Right lobe of liver (tissue), 6 donors: ENCODE data around the gene POP5. TPM values are rescaled to one million over a fixed set of nuclear protein-coding genes. Genes with fewer than 3 reads are reported as not detected.
A peak's percentile ranks its signal among the peaks of the same experiment; 100 is the strongest.

ENCODE experiments used
- ATAC-seq, 4 donors: fragments of 200-7000 bp; cut with Tn5 transposase; one replicate each; pipeline ENCODE4 v1.9.1; 2020; ENCODE audit warnings: mild to moderate bottlenecking in 4 of 4, moderate library complexity in 4 of 4
- DNase-seq, 3 donors: peaks; one replicate each; pipeline ENCODE4 v3.0.0-alpha.2; 2020
- H3K27ac ChIP-seq, 3 donors: fragments of 200-600 bp; one replicate each; pipeline ENCODE4 v1.8.0; 2022
- H3K27me3 ChIP-seq, 2 donors: fragments of 200-600 bp; one replicate each; pipeline ENCODE4 v1.8.0; 2022
- H3K36me3 ChIP-seq, 4 donors: fragments of 200-600 bp; sonication (generic) in 1 of 4; one replicate each; pipeline versions ENCODE4 v1.5.1 to v1.8.0; 2017 to 2022; ENCODE audit warnings: control low read depth in 1 of 4
- H3K4me1 ChIP-seq, 4 donors: fragments of 200-600 bp; sonication (generic) in 1 of 4; one replicate each; pipeline versions ENCODE4 v1.5.1 to v1.8.0; 2017 to 2022; ENCODE audit warnings: control low read depth in 1 of 4
- H3K4me3 ChIP-seq, 3 donors: fragments of 200-600 bp; one replicate each; pipeline ENCODE4 v1.8.0; 2022
- H3K9me3 ChIP-seq, 4 donors: fragments of 200-600 bp; sonication (generic) in 1 of 4; one replicate each; pipeline versions ENCODE4 v1.5.1 to v1.8.0; 2017 to 2022; ENCODE audit warnings: control low read depth in 1 of 4
- POLR2A ChIP-seq: fragments of 450-650 bp; IDR thresholded peaks from one replicate; pipeline ENCODE4 v1.6.1; 2017; ENCODE audit warnings: antibody characterized with exemption, mild to moderate bottlenecking
- WGBS: methylation state at CpG from one replicate; pipeline ENCODE4 v1.1.6; 2018; ENCODE audit warnings: low coverage, low lambda C conversion rate; ENCODE audit not compliant: insufficient coverage; ENCODE audit errors: missing lambda C conversion rate; 5-methylcytosine and 5-hydroxymethylcytosine counted together
- intact Hi-C, 2 donors: fragments of 100-400 bp; cut with DNase I; formaldehyde crosslinking; loops; one replicate each; pipeline versions ENCODE4 v1.11.2 to v1.14.1; 2022
- total RNA-seq, 6 experiments: library from RNA; depleted of rRNA in 2 of 6; stranded (reverse); fragments of >200 nt in 2 of 6; fragmentation: NEBNext Ultra II Directional in 3 of 6; extraction: Animal tissue kit (Norgen Biotek cat#: 25700) in 3 of 6; gene quantifications; one replicate each; pipeline versions ENCODE4 v1.1.0 to v1.2.4, GENCODE V29; 2016 to 2023
- TF ChIP-seq, protein P1 (sequence below), 4 donors: fragments of 200-600 bp in 3 of 4; fragments of 450-650 bp in 1 of 4; IDR thresholded peaks; one replicate each; pipeline versions ENCODE4 v1.5.1 to v1.8.0; 2016 to 2022; ENCODE audit warnings: antibody characterized with exemption in 4 of 4, mild to moderate bottlenecking in 2 of 4
- donor health status: DM: no; HTN: yes; CAD: no.
- donor health status: DM: no; HTN: no; CAD: no.
- donor health status: DM: no; HTN: no; CAD: no.
- donor health status: DM: no; HTN: yes; CAD: no.
- donor health status: DM: no; HTN: yes; CAD: no.

POP5 gene
- total RNA-seq, 6 experiments from 2014 or later, result 14.2 to 29.2 (median 23.0) TPM

- intact Hi-C loops, result loop anchor here (5.0 to 10.0 kb wide), 2 partner anchors 65 to 73 kb away; no protein-coding TSS in a partner anchor
- 31% methylated on average over 9 of the region's 9 CpGs for WGBS
- DNase-seq (no peak), ATAC-seq (no peak)
- Histone ChIP-seq H3K36me3 (peaks cover 0 to 28% (median 16%) of the 10 kb centered on the region in 4 donors), H3K4me1 (peaks cover 0 to 28% (median 3%) of the 10 kb centered on the region in 4 donors), H3K27ac (no peak overlapping the region), H3K27me3 (no peaks in the 10 kb centered on the region), H3K4me3 (peak overlapping the region; percentile 94 to 97 (median 95)), H3K9me3 (no peaks in the 10 kb centered on the region)
- TF ChIP-seq, protein P1, sequence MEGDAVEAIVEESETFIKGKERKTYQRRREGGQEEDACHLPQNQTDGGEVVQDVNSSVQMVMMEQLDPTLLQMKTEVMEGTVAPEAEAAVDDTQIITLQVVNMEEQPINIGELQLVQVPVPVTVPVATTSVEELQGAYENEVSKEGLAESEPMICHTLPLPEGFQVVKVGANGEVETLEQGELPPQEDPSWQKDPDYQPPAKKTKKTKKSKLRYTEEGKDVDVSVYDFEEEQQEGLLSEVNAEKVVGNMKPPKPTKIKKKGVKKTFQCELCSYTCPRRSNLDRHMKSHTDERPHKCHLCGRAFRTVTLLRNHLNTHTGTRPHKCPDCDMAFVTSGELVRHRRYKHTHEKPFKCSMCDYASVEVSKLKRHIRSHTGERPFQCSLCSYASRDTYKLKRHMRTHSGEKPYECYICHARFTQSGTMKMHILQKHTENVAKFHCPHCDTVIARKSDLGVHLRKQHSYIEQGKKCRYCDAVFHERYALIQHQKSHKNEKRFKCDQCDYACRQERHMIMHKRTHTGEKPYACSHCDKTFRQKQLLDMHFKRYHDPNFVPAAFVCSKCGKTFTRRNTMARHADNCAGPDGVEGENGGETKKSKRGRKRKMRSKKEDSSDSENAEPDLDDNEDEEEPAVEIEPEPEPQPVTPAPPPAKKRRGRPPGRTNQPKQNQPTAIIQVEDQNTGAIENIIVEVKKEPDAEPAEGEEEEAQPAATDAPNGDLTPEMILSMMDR (IDR thresholded peaks at IDR 0.05), result no peak
- no peak for TF ChIP-seq POLR2A
Observed at GRCh38 chr12:120581998-120582397, 796 bp upstream of the POP5 start.

- Histone ChIP-seq H3K9me3 (no peaks in the 10 kb centered on the region), H3K4me3 (no peak overlapping the region), H3K27me3 (no peaks in the 10 kb centered on the region), H3K27ac (no peak overlapping the region), H3K36me3 (peaks cover 16 to 56% (median 35%) of the 10 kb centered on the region in 4 donors), H3K4me1 (peaks cover 0 to 26% (median 3%) of the 10 kb centered on the region in 4 donors)
- no CpG with 5 or more reads among the region's 1 CpG for WGBS
- ATAC-seq, result no peak
- TF ChIP-seq POLR2A, result no peak
- TF ChIP-seq, protein P1 (IDR thresholded peaks at IDR 0.05), result no peak
- intact Hi-C loops, result no loop called here
- DNase-seq, result no peak
Observed at GRCh38 chr12:120579179-120579578, 2.0 kb downstream of the POP5 start.

- DNase-seq (no peak), ATAC-seq (no peak)
- peaks cover 30 to 99% (median 64%) of the 10 kb centered on the region in 4 donors for H3K36me3 ChIP-seq
- H3K4me3 ChIP-seq, result no peak overlapping the region
- WGBS, result 73% methylated on average over 2 of the region's 2 CpGs
- intact Hi-C loops, result no loop called here
- no peaks in the 10 kb centered on the region for H3K27me3 ChIP-seq
- no peak for TF ChIP-seq POLR2A
- TF ChIP-seq, protein P1 (IDR thresholded peaks at IDR 0.05), result no peak
- no peak overlapping the region for H3K27ac ChIP-seq
- no peaks in the 10 kb centered on the region for H3K9me3 ChIP-seq
- no peaks in the 10 kb centered on the region for H3K4me1 ChIP-seq
Observed at GRCh38 chr12:120574106-120574505, 7.1 kb downstream of the POP5 start.

GRCh38 chr12:120573560-120573959 lies 7.6 kb downstream of the POP5 start:
- intact Hi-C loops, result no loop called here
- 60% methylated on average over 6 of the region's 6 CpGs for WGBS

More at GRCh38 chr12:120573560-120573959, 7.6 kb downstream of the POP5 start:
- Histone ChIP-seq H3K27ac (no peak overlapping the region), H3K27me3 (no peaks in the 10 kb centered on the region), H3K4me1 (no peaks in the 10 kb centered on the region), H3K9me3 (no peaks in the 10 kb centered on the region), H3K36me3 (peaks cover 27 to 99% (median 63%) of the 10 kb centered on the region in 4 donors), H3K4me3 (no peak overlapping the region)
- no peak for ATAC-seq
- no peak for DNase-seq
- TF ChIP-seq POLR2A, result no peak
- TF ChIP-seq, protein P1 (IDR thresholded peaks at IDR 0.05), result no peak
